HL-60/S4 treated with phorbol 12-myristate 13-acetate at 8.2 ng/mL for 4 days and 3 days (cell line): Measurements from ENCODE around the gene SPTBN2.
"Not testable (repeated sequence)": the region's sequence is repeated elsewhere in the genome, so short reads cannot be mapped to it uniquely, and the experiment has no call there.

ENCODE experiments used
- in situ Hi-C: fragments of 300-500 bp; cut with MboI; formaldehyde crosslinking; loops from 2 replicates; pipeline ENCODE4 v1.15.0; 2022; ENCODE audit warnings: low sequenced_read_pairs

SPTBN2 gene

GRCh38 chr11:66724167-66724566 is 4.8 kb downstream of the SPTBN2 start:
- in situ Hi-C loops = not testable (repeated sequence)

DNA sequence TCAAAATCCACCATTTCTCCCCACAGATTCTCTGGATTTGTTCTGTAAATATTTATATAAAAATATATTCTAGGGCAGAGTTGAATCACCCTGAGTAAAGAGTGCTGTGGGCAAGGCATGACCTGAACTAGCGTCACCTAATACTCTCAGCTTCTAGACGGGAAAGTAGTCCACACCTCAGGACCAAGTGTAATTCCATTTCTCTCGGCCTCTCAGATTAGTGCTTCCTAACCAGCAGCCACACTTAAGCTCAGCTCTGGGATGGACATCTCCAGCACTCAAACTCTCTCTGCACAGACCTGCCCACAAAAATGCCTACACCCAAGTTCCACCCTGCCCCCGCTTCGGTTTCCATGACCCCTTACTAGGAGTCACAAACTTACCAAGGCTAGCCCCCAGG is 5.3 kb downstream of the SPTBN2 start:
- in situ Hi-C loops = no loop called here

DNA sequence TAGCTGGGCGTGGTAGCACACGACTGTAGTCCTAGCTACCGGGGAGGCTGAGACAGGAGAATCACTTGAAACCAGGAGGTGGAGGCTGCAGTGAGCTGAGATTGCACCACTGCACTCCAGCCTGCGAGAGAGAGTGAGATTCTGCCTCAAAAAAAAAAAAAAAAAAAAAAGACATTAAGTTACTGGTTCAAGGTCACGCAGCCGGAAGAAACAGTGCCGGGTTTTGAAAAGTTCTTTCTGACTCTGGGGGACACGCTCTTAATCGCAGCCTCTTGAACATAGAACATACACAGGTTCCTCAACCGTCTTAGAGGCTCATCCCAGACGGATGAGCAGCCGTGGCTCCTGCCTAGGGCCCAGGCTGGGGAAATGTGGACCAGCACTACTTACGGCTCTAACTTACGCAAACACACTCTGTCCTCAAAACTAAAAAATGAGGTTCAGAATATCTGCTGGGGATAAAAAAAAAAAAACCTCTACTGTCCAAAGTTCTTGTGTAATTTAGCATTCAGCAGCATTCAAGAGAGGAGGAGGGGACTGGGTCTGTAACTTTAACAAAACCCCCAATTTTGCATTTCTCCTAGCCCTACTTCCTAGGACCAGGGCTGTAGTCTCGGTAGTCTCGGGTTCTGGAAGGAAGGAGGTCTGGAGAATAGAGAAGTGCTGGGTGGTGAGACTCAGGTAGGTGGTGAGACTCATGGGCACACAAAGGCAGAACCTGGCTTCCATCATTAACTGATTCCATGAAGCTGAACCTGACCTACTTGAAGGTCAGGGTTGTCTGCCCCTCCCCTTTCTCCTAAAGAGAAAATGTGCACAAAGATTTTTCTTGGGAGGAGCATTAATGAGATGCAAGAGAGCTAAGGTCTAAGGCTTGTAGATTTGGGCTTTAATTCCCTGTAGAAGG is 6.0 kb downstream of the SPTBN2 start:
- in situ Hi-C loops = no loop called here

DNA sequence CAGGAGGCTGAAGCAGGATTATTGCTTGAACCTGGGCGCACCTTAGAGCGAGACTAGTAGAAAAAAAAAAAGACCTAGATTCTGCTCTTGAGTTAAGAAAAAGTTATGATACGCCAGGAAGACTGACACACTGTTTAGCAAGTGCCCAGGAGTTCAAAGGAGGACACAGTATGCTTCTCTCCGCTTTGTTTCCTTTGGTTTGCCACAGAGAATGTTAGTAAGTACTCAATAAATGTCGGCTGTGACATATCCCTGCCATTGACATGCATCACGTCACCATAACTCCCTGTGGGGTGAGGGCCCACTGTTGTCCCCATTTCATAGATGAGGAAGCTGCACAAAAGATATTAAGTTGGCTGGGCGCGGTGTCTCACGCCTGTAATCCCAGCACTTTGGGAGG is 7.1 kb downstream of the SPTBN2 start:
- in situ Hi-C loops = no loop called here

DNA sequence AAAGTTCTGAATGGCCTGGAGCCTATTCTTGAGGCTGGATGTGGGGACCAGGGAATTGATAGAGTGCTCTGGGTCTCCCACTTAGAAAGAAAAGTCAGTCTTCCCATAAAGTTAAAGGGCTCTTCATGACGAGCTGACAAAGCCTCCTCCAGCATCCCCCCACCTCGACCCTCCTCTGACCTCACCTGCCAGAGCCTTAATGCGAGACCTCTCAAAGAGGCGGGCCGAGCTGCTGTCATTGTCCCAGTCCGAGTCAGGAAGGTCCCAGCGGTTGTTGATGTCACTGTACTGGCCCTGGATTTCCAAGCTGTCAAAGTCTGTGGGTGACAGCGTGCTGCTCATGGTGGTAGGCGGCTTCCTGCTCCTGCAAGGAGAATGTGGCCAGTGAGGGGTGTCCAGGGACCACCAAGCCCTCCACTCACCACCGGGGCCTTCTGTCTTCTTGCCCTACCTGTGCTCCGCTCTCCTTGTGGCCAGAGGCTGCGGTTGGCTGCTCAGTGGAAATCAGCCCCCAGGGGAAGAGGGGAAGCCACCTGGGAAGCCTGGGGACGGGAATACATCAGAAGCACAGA is 8.0 kb downstream of the SPTBN2 start:
- in situ Hi-C loops = no loop called here

GRCh38 chr11:66720223-66720898 is 8.7 kb downstream of the SPTBN2 start:
- in situ Hi-C loops = no loop called here

DNA sequence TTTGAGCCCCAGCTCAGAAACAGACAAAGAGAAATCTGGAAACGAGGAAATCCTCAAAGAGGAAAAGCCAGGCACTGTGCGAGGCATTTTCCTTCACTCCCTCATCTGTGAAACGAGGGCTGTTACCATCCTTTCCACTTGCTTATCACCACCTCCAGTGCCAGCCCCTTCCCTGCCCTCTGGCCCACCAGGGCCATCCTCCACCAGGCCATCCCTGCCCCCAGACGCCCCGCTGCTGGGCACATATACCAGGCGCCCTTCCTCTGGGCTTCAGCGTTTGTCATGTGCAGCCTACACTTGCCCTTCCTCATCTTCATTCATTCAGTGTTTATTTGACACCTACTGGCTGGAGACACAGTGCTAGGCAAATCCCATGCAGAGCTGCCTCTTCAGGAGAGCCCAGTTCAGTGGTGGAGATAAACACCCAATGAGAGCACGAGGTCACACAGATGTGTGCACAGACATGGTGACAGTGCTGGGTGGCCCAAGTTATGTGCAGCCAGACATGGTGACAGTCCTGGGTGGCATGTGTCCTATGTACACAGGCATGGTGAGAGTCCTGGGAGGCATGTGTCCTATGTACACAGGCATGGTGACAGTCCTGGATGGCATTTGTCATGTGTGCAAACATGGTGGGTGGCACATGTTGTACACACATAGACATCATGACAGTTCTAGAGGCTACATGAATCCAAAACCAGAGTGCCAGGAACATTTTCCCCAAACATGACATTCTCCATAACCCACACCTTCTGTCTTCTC is 9.7 kb downstream of the SPTBN2 start:
- in situ Hi-C loops = no loop called here

DNA sequence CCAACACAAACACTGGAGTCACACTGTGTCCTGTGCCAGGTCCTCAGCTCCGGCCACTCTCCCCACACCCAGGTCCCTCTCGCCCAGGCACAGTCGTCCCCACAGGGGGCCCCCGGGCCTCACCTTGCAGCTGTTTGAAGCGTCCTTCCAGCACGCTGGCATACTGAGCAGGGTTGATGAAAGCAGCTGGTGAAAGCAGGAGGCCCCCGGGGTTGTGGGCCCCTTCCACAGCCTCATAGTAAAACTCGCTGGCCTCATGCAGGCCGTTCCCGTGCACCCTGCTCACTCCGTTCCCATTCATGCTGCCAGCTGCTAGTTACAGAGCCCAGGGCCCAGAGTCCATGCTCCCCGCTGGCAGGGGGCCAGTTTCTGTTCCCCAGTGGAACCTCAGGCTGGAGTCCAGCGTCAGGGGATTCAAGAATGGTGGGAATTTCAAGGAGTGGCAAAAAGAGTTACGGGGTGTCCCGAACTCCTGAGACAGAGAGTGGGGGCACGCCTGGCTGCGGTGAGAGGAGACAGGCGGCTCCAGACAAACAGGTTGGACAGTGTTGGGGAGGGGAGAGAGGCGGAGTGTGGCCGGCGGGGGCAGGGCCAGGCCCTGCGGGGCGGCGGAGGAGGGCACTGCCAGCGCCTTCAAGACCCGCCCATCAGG is 10.6 kb downstream of the SPTBN2 start:
- in situ Hi-C loops = no loop called here

DNA sequence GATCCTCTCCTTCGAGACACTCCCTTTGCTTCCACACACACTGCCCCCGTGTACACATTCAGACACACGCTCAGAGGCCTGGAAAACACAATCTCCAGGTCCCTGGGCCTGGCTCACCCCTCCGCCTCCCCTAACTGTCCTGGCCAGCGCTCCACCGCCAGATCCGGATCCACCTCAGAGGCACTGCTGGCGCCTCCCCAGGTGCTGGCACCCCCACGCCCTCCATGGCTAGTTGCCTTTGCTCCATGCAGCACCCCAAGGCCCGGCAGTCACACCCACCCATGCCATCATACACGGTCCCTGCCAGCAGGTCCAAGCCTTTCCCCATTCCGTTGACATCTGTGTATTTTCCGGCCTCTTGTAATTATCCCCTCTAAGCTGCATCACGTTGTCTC is 11.1 kb downstream of the SPTBN2 start:
- in situ Hi-C loops = no loop called here

DNA sequence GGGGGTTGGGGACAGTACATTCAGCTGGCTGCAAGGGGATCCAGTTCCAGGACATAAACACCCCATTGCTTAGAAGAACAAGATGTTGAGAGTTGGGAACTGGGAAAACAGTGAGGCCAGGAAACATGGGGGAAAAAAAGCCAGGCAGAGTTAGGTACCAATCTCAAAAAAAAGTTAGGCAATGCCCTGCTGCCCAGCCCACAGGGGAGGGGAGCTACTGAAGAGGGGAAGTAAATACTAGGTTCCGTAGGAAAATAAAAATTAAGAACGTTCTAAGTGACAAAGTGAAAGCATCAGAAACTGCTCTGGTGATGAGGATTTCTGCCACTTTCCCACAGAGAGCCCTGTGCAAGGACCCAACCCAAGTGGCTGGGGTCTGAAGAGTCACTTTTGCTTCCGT is 12.0 kb downstream of the SPTBN2 start:
- in situ Hi-C loops = no loop called here

DNA sequence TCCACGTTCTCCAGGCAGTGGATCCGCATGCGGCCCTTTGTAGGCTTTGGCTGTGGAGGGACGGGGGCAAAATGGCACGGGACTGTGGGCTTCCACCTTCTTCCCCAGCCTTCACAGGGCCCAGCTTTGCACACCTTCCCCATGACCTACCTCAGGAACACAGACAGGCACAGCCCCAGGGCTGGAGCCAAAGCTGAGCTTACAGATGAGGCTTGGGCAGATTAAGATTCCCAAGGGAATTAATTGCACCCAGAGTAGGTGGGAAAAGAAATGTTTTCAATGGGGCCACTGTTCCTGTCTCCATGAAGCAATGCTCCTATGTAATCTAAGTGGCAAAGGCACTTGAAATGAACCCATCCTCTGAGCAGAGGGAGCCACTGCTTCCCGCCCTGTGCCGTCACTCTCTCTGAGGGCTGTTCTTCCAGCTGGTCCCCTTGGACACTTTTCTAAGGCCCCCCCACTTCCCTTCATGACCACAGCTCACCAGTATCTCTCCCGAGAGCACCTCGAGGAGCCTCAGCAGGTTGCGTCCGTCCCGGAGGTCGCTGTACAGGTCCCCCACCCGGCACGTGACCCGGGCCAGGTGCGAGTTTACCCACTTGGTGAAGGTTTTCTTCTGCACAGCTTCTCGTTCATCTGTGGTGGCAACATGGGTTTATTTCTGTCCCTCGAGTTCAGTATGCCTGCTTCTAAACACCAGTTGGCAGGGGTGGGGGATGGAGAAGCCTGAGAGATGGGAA is 13.5 kb downstream of the SPTBN2 start:
- in situ Hi-C loops = no loop called here

DNA sequence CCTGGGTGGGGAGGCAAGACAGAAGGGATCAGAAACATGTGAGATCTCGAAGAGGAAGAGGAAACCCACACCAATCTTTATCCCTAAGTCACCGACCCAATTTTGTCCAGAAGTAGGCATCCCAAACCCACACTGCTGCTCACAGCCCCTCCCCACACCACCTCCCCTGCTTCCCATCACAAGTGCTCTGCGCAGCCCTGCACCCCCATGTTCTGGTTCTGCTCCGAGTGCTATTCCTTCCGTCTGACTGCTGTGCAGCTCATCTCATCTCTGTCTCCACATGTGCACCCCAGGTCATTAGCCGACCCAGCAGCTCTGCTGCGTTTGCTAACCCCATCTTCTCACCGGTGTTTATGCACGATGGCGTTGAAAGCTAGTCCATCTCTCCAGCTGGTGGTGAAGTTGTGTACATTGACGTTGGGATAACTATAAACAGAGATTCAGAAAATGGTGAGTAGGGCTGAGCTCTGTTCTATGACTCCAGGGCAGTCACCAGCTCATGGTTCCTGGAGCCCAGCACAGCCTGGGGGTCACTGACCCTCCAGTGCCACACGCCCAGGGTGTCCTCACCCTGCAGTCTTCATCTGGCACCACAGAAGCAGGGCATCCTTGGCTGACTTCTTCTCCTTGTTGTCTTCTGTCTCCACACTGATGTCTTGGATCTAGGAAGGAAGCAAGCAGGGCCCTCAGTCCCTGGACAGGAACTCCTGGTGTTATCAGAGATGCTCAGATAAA is 15.1 kb downstream of the SPTBN2 start:
- in situ Hi-C loops = no loop called here

- in situ Hi-C loops = no loop called here
Measured at GRCh38 chr11:66710384-66710930, 18.6 kb downstream of the SPTBN2 start.

- in situ Hi-C loops = no loop called here
Measured at GRCh38 chr11:66708701-66709100, 20.3 kb downstream of the SPTBN2 start.

- in situ Hi-C loops = no loop called here
Measured at GRCh38 chr11:66708094-66708493, 20.9 kb downstream of the SPTBN2 start.

GRCh38 chr11:66707486-66707885 is 21.5 kb downstream of the SPTBN2 start:
- in situ Hi-C loops = no loop called here

GRCh38 chr11:66706989-66707388 is 22.0 kb downstream of the SPTBN2 start:
- in situ Hi-C loops = no loop called here

DNA sequence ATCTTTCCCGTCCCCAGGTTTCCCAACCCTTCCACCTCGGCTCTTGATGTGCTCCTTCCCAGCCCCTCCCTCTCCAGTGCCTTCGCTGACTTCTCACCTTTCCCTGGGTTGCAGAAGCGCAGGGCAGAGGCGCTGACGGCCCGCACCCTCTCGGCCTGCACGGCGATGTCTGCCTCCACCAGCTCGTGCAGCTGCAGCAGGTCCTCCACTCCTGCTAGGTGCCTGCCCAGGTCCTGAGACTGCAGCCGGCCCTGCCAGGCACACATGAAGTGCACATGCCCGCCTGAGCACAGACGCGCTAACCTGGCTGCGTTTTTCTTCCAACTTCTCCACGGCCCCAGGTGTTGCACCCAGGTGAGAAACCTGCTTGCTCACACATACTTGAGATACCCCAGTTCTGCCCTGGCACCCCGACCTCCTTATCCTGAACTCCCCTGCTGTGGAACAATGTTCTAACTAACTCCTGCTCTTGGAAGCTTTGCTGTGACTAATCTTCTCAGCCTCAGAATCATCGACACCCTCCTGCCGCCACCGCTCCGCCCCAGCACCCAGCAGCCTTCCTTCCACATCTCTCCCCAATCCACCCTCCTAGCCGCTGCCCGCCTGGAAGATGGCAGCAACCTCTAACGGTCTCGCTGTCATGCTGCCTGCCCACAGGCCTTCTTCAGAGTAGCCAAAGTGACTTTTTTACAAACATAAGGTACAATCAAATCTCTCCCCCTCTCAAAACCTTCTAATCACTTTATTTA is 23.3 kb downstream of the SPTBN2 start:
- in situ Hi-C loops = no loop called here
